ENCODE measurements around the gene HNRNPD. TPM values are rescaled to one million over a fixed set of nuclear protein-coding genes. Genes with fewer than 3 reads are reported as not detected.
"Not testable (repeated sequence)": the region's sequence is repeated elsewhere in the genome, so short reads cannot be mapped to it uniquely, and the experiment has no call there.

The HNRNPD gene
- total RNA-seq, 1 donor from 2014 or later = 121 TPM

GRCh38 chr4:82372517-82373485 is 990 bp downstream of the HNRNPD start:
- DNase-seq = peak; percentile 59

- DNase-seq = no peak
These were observed 2.3 kb downstream of the HNRNPD start for GRCh38 chr4:82371497-82371896.

- DNase-seq = no peak
These were observed 6.2 kb downstream of the HNRNPD start for GRCh38 chr4:82367438-82368097.

GRCh38 chr4:82366431-82366830 is 7.4 kb downstream of the HNRNPD start:
- DNase-seq = not testable (repeated sequence)

- no peak for DNase-seq
These were observed 9.8 kb downstream of the HNRNPD start for GRCh38 chr4:82363896-82364487.

GRCh38 chr4:82362565-82362964 is 11.2 kb downstream of the HNRNPD start:
- no peak for DNase-seq

- DNase-seq = no peak
These were observed 13.3 kb downstream of the HNRNPD start for GRCh38 chr4:82360298-82361177.

- no peak for DNase-seq
These were observed 14.9 kb downstream of the HNRNPD start for GRCh38 chr4:82358847-82359246.

- DNase-seq = no peak
These were observed 16.2 kb downstream of the HNRNPD start for GRCh38 chr4:82357640-82358039.

- DNase-seq = no peak
These were observed 19.0 kb downstream of the HNRNPD start for GRCh38 chr4:82354788-82355187.

GRCh38 chr4:82352825-82353366 is 20.9 kb downstream of the HNRNPD start:
- DNase-seq = no peak

GRCh38 chr4:82352118-82352824 is 21.5 kb downstream of the HNRNPD start:
- no peak for DNase-seq

- no peak for DNase-seq
These were observed 27.7 kb downstream of the HNRNPD start for GRCh38 chr4:82346126-82346525.

GRCh38 chr4:82335043-82335442 is 38.7 kb downstream of the HNRNPD start:
- no peak for DNase-seq

GRCh38 chr4:82333641-82334040 is 40.1 kb downstream of the HNRNPD start:
- not testable (repeated sequence) for DNase-seq

GRCh38 chr4:82331814-82332213 is 42.0 kb downstream of the HNRNPD start:
- DNase-seq = no peak

GRCh38 chr4:82320351-82320750 is 53.4 kb downstream of the HNRNPD start:
- no peak for DNase-seq

GRCh38 chr4:82303063-82303462 is 70.7 kb downstream of the HNRNPD start:
- not testable (repeated sequence) for DNase-seq

Data from skin of body (tissue), 2 donors.